Measurements from ENCODE around the gene WWOX.
A peak's percentile ranks its signal among the peaks of the same experiment; 100 is the strongest.

Gene WWOX

GRCh38 chr16:78407191-78407590 lies 307.7 kb downstream of the WWOX start:
- no peak for DNase-seq

- DNase-seq, result no peak
Measured at GRCh38 chr16:78413651-78414050, 314.2 kb downstream of the WWOX start.

DNA sequence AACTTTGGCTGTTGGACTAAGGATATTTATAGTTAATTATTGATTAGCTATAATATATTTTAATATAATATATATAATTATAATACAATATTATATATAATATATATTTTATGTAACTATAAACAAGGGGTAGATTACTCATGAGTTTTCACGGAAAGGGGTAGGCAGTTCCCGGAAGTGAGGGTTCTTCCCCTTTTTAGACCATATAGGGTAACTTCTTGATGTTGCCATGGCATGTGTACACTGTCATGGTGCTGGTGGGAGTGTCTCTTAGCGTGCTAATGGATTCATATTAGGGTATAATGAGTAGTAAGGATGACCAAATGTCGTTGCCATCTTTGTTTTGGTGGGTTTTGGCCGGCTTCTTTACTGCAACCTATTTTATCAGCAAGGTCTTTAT lies 315.6 kb downstream of the WWOX start:
- no peak for DNase-seq

DNA sequence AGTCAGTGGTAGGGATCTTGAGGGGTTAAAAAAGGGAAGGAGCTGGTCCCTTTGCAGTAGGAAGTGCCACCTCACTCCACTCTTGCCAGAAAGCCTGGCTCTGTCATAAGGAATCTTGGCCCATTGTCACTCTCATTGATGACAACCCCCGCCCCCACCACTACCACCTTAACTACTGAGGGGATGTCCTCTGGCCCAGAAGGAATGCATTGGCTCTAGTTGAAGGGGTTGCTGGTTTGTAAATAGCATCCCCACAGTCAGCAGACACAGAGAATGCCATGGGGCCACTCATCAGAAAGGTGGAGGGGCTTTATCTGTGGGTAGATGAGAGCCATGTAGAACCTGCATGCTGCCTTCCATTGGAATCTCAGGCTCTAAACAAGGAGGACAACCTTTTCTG lies 316.2 kb downstream of the WWOX start:
- DNase-seq, result no peak

- DNase-seq, result no peak
Measured at GRCh38 chr16:78416400-78416799, 316.9 kb downstream of the WWOX start.

DNA sequence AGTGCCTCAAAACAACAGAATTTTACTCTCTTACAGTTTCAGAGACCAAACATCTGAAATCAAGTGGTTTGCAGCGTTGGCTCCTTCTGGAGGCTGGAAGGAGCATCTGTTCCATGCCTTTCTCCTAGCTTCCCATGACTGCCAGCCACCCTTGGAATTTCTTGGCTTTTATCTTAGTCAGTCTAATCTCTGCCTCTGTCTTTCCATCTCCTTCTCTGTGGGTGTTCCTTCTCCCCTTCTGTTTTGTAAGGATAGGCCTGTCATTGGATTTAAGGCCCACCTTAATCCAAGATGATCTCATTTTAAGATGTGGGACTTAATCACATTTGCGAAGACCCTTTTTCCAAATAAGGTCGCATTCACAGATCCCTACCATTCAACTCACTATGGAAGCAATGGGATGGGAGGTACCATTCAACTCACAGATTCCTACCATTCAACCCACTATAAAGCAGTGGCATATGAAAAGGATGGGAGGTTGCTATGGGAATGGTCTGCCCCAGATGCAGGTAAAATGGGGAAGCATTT lies 321.8 kb downstream of the WWOX start:
- no peak for DNase-seq

GRCh38 chr16:78425281-78425680 lies 325.8 kb downstream of the WWOX start:
- DNase-seq, result no peak

- DNase-seq, result no peak
Measured at GRCh38 chr16:78425891-78426510, 326.5 kb downstream of the WWOX start.

DNA sequence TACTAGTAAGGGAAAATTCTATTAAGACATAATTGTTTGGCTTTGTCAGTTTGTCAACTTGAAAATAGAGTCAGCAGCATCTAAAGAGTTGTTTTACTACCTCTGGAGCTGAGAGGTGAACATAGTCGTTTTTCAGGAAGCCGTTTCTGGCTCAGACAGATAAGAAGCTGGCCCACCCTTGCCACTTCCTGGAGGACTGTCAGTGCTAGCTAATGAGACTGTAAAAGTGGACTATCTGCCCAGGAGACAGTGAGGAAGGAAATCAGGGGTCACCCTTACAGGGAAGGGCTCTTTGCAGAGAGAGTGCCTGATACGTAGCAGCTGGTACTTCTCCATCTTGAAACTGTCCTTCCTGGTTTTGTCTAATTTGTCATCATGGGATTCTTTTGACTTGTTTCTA lies 328.7 kb downstream of the WWOX start:
- no peak for DNase-seq

DNA sequence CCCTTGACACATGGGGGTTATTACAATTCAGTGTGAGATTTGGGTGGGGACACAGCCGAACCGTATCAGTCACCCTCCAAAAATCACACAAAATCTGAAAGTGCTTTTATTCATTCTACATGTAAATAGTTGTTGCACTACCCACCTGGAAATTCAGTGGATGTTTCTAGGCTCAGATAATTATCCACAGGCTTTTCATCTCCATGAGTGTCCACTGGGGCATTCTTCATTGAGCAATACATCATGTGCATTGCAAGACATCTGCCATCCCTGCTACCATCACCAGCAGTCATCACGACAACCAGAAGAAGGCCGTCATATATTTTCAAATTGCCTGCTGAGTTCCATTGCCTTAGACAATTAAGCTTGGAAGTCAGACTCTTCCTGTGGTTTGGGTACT lies 330.8 kb downstream of the WWOX start:
- no peak for DNase-seq

GRCh38 chr16:78431004-78431670 lies 331.7 kb downstream of the WWOX start:
- no peak for DNase-seq

DNA sequence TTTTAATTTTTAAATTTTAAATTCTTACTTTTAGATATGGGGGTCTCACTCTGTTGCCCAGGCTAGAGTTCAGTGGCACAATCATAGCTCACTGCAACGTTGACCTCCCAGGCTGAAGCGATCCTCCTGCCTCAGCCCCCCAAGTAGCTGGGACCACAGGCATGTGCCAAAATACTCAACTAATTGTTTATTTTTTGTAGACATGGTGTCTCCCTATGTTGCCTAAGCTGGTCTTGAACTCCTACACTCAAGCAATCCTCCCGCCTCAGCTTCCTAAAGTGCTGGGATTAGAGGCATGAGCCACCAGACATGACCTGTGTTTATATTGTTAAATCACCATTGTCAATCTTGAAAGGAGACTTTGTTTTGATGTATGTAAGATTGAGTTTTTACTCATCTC lies 332.2 kb downstream of the WWOX start:
- no peak for DNase-seq

DNA sequence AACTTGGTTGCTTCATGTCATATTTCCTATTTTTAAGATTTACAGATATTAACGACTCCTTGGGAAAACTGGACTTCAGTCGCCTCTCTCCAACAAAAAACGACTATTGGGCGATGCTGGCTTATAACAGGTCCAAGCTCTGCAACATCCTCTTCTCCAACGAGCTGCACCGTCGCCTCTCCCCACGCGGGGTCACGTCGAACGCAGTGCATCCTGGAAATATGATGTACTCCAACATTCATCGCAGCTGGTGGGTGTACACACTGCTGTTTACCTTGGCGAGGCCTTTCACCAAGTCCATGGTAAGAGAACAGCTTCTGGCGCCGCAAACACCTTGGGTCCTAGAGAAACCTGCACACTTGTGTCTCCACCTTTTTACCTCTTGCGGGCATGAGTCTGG lies 333.0 kb downstream of the WWOX start:
- DNase-seq, result no peak

DNA sequence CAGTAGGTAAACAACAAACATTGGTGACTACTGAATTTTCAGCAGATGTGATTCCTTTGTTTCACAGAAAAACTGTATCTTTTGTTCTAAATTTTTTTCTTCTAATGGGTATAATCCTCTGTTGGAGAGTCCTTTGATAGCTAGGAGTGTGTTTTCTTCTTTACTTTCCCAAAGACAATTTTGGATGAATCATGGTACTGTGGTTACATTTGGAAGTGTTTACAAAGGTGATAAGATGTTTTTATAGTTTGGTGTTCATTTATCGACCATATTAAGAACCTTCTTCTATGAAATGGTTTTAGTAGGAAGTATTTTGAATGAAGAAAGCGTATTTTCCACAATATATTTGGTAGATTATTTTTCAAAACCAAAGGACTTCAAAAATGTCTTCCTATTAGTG lies 333.7 kb downstream of the WWOX start:
- DNase-seq, result no peak

GRCh38 chr16:78434401-78434800 lies 334.9 kb downstream of the WWOX start:
- no peak for DNase-seq

DNA sequence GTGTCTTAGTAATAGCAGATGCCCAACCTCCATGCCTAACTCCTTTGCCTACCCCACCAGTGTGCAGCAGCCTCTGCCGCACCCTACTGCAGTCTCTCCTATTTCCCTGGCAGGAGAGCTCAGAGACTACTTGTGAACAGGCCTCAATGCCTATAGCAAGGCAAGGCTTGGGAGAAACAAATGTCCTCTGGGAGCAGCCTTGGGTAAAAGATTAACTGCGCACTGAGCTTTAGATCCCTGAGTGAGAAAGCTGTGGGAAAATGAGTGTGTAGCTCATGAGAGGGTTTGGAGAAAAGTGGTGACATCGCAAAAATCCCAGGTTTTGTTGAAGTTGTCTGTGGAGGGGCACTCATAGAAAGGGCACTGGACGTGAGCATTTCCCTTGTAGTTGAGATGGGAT lies 335.8 kb downstream of the WWOX start:
- no peak for DNase-seq

GRCh38 chr16:78436023-78436422 lies 336.6 kb downstream of the WWOX start:
- DNase-seq, result no peak

- no peak for DNase-seq
Measured at GRCh38 chr16:78436846-78437245, 337.4 kb downstream of the WWOX start.

- DNase-seq, result peak in 1 of 2 experiments; percentile 2
Measured at GRCh38 chr16:78437352-78437968, 338.0 kb downstream of the WWOX start.

GRCh38 chr16:78438219-78438618 lies 338.8 kb downstream of the WWOX start:
- no peak for DNase-seq

DNA sequence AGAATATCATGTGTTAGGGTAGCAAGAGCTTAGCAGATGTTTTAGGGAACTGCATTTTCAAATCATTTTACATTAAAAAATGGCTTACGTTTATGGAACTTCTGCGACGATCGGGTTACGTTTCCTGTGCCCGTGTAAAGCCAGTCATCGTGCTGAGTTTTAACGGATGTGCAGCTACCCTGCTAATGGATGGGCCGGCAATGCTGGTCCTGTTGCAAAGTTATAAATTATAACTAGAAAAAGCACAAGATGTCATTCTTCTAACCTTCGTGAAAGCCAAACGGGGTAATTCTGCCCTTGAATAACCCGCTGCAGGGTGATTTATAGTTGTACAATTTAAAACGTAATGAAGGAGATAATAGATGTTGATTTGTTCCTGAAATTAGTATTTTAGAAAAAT lies 339.2 kb downstream of the WWOX start:
- DNase-seq, result no peak

DNA sequence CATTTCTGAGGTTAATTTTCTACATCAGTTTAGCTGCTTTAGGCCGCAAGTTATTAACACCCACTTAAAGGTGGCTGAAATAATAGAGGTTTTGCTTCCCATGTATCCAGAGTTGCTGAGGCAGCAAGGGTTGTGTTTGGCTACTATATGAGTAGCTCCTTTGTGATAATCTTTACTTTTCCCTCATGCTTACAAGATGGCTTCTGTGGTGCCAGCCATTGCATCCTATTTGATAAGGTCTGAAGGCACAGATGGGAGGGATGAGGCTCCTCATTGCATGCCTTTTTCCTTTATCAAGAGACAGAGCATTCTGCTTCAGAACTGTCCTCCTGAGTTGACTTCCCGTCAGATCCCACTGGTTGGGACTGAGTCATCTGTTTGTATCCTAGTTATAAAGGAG lies 340.2 kb downstream of the WWOX start:
- no peak for DNase-seq

DNA sequence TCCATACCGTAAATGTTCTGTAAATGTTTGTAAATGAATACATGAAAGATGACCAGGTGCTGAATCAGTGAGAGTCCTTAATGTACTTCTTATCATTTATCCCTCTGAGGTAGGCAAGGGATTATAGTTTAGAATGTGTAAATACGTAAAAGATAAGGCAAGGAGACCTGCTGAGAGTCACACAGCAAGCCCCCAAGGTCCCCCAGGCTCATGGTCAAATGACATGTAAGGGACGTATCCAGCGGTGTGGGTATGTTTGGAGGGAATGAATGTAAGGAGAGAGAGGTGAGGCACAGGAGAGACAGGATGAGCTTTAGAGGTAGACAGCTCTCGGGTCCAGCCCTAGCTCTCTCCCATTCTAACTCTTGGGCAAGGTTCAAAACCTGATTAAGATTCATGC lies 341.8 kb downstream of the WWOX start:
- no peak for DNase-seq
